HG02610 (cell line): Measurements from ENCODE around the gene EMC6.
"Not testable (repeated sequence)": the region's sequence is repeated elsewhere in the genome, so short reads cannot be mapped to it uniquely, and the experiment has no call there.

Experiments
- ATAC-seq: cut with Tn5 transposase; IDR thresholded peaks from one replicate; pipeline ENCODE4 v1.9.1; 2021; ENCODE audit warnings: mild to moderate bottlenecking, moderate library complexity; ENCODE audit not compliant: unreplicated experiment

Gene EMC6

GRCh38 chr17:3704931-3705717, 36.5 kb downstream of the EMC6 start:
- no peak for ATAC-seq

GRCh38 chr17:3705718-3705984, 37.0 kb downstream of the EMC6 start:
- ATAC-seq = not testable (repeated sequence)

GRCh38 chr17:3708366-3708765, 39.8 kb downstream of the EMC6 start:
- no peak for ATAC-seq

GRCh38 chr17:3710951-3711383, 42.4 kb downstream of the EMC6 start:
- ATAC-seq = peak; percentile 90

- ATAC-seq = peak; percentile 33
Measured at GRCh38 chr17:3712811-3713463, 44.3 kb downstream of the EMC6 start.

GRCh38 chr17:3715296-3715695, 46.7 kb downstream of the EMC6 start:
- ATAC-seq = no peak

- ATAC-seq = no peak
Measured at GRCh38 chr17:3718201-3718600, 49.6 kb downstream of the EMC6 start.

- ATAC-seq = no peak
Measured at GRCh38 chr17:3719265-3719664, 50.7 kb downstream of the EMC6 start.
